HepG2 (cell line): ENCODE measurements around the gene SAMD4B. TPM values are rescaled to one million over a fixed set of nuclear protein-coding genes. Genes with fewer than 3 reads are reported as not detected.

Experiments used
- FOXK2 ChIP-seq: fragments of 450-650 bp; IDR thresholded peaks from 2 replicates; pipeline ENCODE4 v1.6.1; 2016
- GATA4 ChIP-seq: sonication (generic); IDR thresholded peaks from 2 replicates; pipeline ENCODE4 v1.6.1; 2016; ENCODE audit warnings: antibody characterized with exemption, low read depth, borderline replicate concordance
- GLI4 ChIP-seq: sonication (generic); formaldehyde crosslinking; IDR thresholded peaks from 2 replicates; pipeline ENCODE4 v1.5.1; 2020; ENCODE audit warnings: missing genetic modification reagents, mild to moderate bottlenecking, moderate library complexity, borderline replicate concordance
- HMGXB3 ChIP-seq: sonication (generic); formaldehyde crosslinking; IDR thresholded peaks from 2 replicates; pipeline ENCODE4 v1.4.0; 2020; ENCODE audit warnings: missing genetic modification reagents, borderline replicate concordance
- KLF11 ChIP-seq: IDR thresholded peaks from 2 replicates; pipeline ENCODE4 v1.6.1; 2016; ENCODE audit warnings: missing compliant biosample characterization
- MED8 ChIP-seq: sonication (generic); formaldehyde crosslinking; IDR thresholded peaks from 2 replicates; pipeline ENCODE4 v1.8.1; 2023; ENCODE audit warnings: mild to moderate bottlenecking, missing genetic modification reagents; ENCODE audit not compliant: insufficient replicate concordance
- MTF2 ChIP-seq: sonication (generic); formaldehyde crosslinking; IDR thresholded peaks from 2 replicates; pipeline ENCODE4 v1.5.0; 2020; ENCODE audit warnings: missing genetic modification reagents, borderline replicate concordance
- PHF20 ChIP-seq: sonication (generic); formaldehyde crosslinking; IDR thresholded peaks from 2 replicates; pipeline ENCODE4 v1.5.0; 2020; ENCODE audit warnings: mild to moderate bottlenecking, missing genetic modification reagents
- TCF7L2 ChIP-seq: IDR thresholded peaks from 2 replicates; pipeline ENCODE4 v1.6.1; 2011; ENCODE audit warnings: mild to moderate bottlenecking, low read depth, low read length, moderate library complexity
- YY1 ChIP-seq: IDR thresholded peaks from 2 replicates; pipeline ENCODE4 v1.6.1; 2011; ENCODE audit warnings: low read length, low read depth, moderate library complexity, mild to moderate bottlenecking; ENCODE audit not compliant: insufficient read depth, insufficient replicate concordance
- ZHX1 ChIP-seq: sonication (generic); formaldehyde crosslinking; IDR thresholded peaks from 2 replicates; pipeline ENCODE4 v1.8.1; 2022; ENCODE audit warnings: low read depth, mild to moderate bottlenecking, missing genetic modification reagents
- ZMYM4 ChIP-seq: sonication (generic); formaldehyde crosslinking; IDR thresholded peaks from 2 replicates; pipeline ENCODE4 v1.8.1; 2023; ENCODE audit warnings: mild to moderate bottlenecking, missing genetic modification reagents
- ZNF10 ChIP-seq: sonication (generic); formaldehyde crosslinking; IDR thresholded peaks from 2 replicates; pipeline ENCODE4 v1.4.0; 2020; ENCODE audit warnings: mild to moderate bottlenecking, low read depth, missing genetic modification reagents, borderline replicate concordance
- ZNF121 ChIP-seq: sonication (generic); formaldehyde crosslinking; IDR thresholded peaks from 2 replicates; pipeline ENCODE4 v1.5.0; 2020; ENCODE audit warnings: mild to moderate bottlenecking, missing genetic modification reagents
- polyA plus RNA-seq, 8 experiments: library from polyadenylated mRNA; depleted of rRNA in 3 of 8; stranded (reverse) in 7 of 8; unstranded in 1 of 8; fragments of >200 nt; fragmentation: Illumina TruSeq in 4 of 8; extraction: Trizol in 4 of 8; gene quantifications; 2 replicates each; pipeline versions ENCODE4 v1.2.1 to v1.2.3, GENCODE V29; 2011 to 2016; ENCODE audit warnings: low read depth in 4 of 8, missing spikeins in 1 of 8, mixed read lengths in 1 of 8; ENCODE audit not compliant: insufficient read depth in 1 of 8
- total RNA-seq, 5 experiments: library from RNA; depleted of rRNA; stranded (reverse); fragments of >200 nt; fragmentation: Illumina TruSeq; extraction: Trizol; gene quantifications; 2 replicates each; pipeline ENCODE4 v1.2.3, GENCODE V29; 2016; ENCODE audit warnings: low read depth in 1 of 5
- TF ChIP-seq, protein P1 (sequence below): sonication (generic); formaldehyde crosslinking; IDR thresholded peaks from 2 replicates; pipeline ENCODE4 v1.4.0; 2020; ENCODE audit warnings: mild to moderate bottlenecking, missing genetic modification reagents
- TF ChIP-seq, protein P2 (sequence below): sonication (generic); formaldehyde crosslinking; IDR thresholded peaks from 2 replicates; pipeline ENCODE4 v1.8.0; 2022; ENCODE audit warnings: missing genetic modification reagents, mild to moderate bottlenecking, borderline replicate concordance

SAMD4B gene
- total and polyA plus RNA-seq, 2 of the 13 experiments (the other 11 are each of a cell fraction or from before 2014, with no cell fraction given): 26.0 to 31.8 TPM

- TF ChIP-seq ZHX1 (CRISPR knock-in tag) (0 out of 2 replicates have a peak, but pooled peaks have one; percentile 45), MTF2 (CRISPR knock-in tag) (no peak), PHF20 (CRISPR knock-in tag) (peak; percentile 43; the same call in 1 of the 2 replicates), MED8 (peak; percentile 4), TCF7L2 (no peak), GLI4 (CRISPR knock-in tag) (no peak), GATA4 (peak; percentile 69; the same call in 1 of the 2 replicates), HMGXB3 (CRISPR knock-in tag) (0 out of 2 replicates have a peak, but pooled peaks have one; percentile 24), ZNF121 (CRISPR knock-in tag) (peak; percentile 85), KLF11 (peak; percentile 78), YY1 (peak; percentile 75), FOXK2 (no peak; the same call in 1 of the 2 replicates), ZNF10 (CRISPR knock-in tag) (no peak), ZMYM4 (peak; percentile 74)
- TF ChIP-seq, protein P1, sequence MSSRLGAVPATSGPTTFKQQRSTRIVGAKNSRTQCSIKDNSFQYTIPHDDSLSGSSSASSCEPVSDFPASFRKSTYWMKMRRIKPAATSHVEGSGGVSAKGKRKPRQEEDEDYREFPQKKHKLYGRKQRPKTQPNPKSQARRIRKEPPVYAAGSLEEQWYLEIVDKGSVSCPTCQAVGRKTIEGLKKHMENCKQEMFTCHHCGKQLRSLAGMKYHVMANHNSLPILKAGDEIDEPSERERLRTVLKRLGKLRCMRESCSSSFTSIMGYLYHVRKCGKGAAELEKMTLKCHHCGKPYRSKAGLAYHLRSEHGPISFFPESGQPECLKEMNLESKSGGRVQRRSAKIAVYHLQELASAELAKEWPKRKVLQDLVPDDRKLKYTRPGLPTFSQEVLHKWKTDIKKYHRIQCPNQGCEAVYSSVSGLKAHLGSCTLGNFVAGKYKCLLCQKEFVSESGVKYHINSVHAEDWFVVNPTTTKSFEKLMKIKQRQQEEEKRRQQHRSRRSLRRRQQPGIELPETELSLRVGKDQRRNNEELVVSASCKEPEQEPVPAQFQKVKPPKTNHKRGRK (CRISPR knock-in tag): no peak
- TF ChIP-seq, protein P2, sequence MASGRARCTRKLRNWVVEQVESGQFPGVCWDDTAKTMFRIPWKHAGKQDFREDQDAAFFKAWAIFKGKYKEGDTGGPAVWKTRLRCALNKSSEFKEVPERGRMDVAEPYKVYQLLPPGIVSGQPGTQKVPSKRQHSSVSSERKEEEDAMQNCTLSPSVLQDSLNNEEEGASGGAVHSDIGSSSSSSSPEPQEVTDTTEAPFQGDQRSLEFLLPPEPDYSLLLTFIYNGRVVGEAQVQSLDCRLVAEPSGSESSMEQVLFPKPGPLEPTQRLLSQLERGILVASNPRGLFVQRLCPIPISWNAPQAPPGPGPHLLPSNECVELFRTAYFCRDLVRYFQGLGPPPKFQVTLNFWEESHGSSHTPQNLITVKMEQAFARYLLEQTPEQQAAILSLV: peak; percentile 90
Observed at GRCh38 chr19:39397360-39398296, 55.4 kb downstream of the SAMD4B start (continued).
